Activated T-helper 17 cell treated with anti-CD3 and anti-CD28 coated beads, Interleukin-2, amount 50 U/mL, for 72 hours (primary cell): Measurements from ENCODE around the gene RELL1. TPM values are rescaled to one million over a fixed set of nuclear protein-coding genes. Genes with fewer than 3 reads are reported as not detected.

Source experiments
- ATAC-seq: fragments of 150-1000 bp; cut with Tn5 transposase; replicated peaks from 2 replicates; pipeline ENCODE4 v1.10.0; 2021; ENCODE audit warnings: mild to moderate bottlenecking, moderate library complexity
- H3K27ac Mint-ChIP-seq: one replicate; pipeline ENCODE4 v1.8.0; 2022; ENCODE audit warnings: mixed read lengths
- H3K27me3 Mint-ChIP-seq: one replicate; pipeline ENCODE4 v1.8.0; 2022; ENCODE audit warnings: mixed read lengths
- H3K36me3 Mint-ChIP-seq: one replicate; pipeline ENCODE4 v1.8.0; 2022; ENCODE audit warnings: low read depth, mild to moderate bottlenecking, mixed read lengths
- H3K4me1 Mint-ChIP-seq: one replicate; pipeline ENCODE4 v1.8.0; 2022; ENCODE audit warnings: mixed read lengths
- H3K4me3 Mint-ChIP-seq: one replicate; pipeline ENCODE4 v1.8.0; 2022; ENCODE audit warnings: mild to moderate bottlenecking, mixed read lengths
- H3K9me3 Mint-ChIP-seq: one replicate; pipeline ENCODE4 v1.8.0; 2022; ENCODE audit warnings: mixed read lengths
- total RNA-seq, 2 donors: library from RNA; stranded (reverse); gene quantifications; one replicate each; pipeline ENCODE4 v1.2.3, GENCODE V29; 2022

RELL1 gene
- total RNA-seq, 2 donors from 2014 or later, result 15.5 to 20.8 TPM

GRCh38 chr4:37646247-37646646, 39.9 kb downstream of the RELL1 start:
- Mint-ChIP-seq H3K4me3 (no peak overlapping the region), H3K27ac (peak overlapping the region; percentile 32), H3K9me3 (no peaks in the 10 kb centered on the region), H3K36me3 (peaks cover 64% of the 10 kb centered on the region), H3K27me3 (no peaks in the 10 kb centered on the region), H3K4me1 (peaks cover 4% of the 10 kb centered on the region)
- ATAC-seq, result no peak

GRCh38 chr4:37645736-37646135, 40.4 kb downstream of the RELL1 start:
- Mint-ChIP-seq H3K27me3 (no peaks in the 10 kb centered on the region), H3K4me3 (no peak overlapping the region), H3K9me3 (no peaks in the 10 kb centered on the region), H3K4me1 (peaks cover 4% of the 10 kb centered on the region), H3K36me3 (peaks cover 64% of the 10 kb centered on the region), H3K27ac (peak overlapping the region; percentile 32)
- no peak for ATAC-seq

GRCh38 chr4:37644962-37645361, 41.2 kb downstream of the RELL1 start:
- Mint-ChIP-seq H3K36me3 (peaks cover 64% of the 10 kb centered on the region), H3K4me3 (no peak overlapping the region), H3K27ac (no peak overlapping the region), H3K4me1 (no peaks in the 10 kb centered on the region), H3K27me3 (no peaks in the 10 kb centered on the region), H3K9me3 (no peaks in the 10 kb centered on the region)
- ATAC-seq, result no peak

- peaks cover 51% of the 10 kb centered on the region for H3K36me3 Mint-ChIP-seq
- no peaks in the 10 kb centered on the region for H3K27me3 Mint-ChIP-seq
- peaks cover 4% of the 10 kb centered on the region for H3K4me1 Mint-ChIP-seq
- no peak overlapping the region for H3K27ac Mint-ChIP-seq
- ATAC-seq, result no peak
- no peak overlapping the region for H3K4me3 Mint-ChIP-seq
- no peaks in the 10 kb centered on the region for H3K9me3 Mint-ChIP-seq
Measured at GRCh38 chr4:37641886-37642849, 44.0 kb downstream of the RELL1 start.

- H3K27me3 Mint-ChIP-seq, result no peaks in the 10 kb centered on the region
- peaks cover 4% of the 10 kb centered on the region for H3K4me1 Mint-ChIP-seq
- H3K9me3 Mint-ChIP-seq, result no peaks in the 10 kb centered on the region
- peaks cover 47% of the 10 kb centered on the region for H3K36me3 Mint-ChIP-seq
- ATAC-seq, result no peak
- H3K4me3 Mint-ChIP-seq, result no peak overlapping the region
- H3K27ac Mint-ChIP-seq, result no peak overlapping the region
Measured at GRCh38 chr4:37641352-37641751, 44.8 kb downstream of the RELL1 start.

GRCh38 chr4:37639551-37640285, 46.5 kb downstream of the RELL1 start:
- H3K36me3 Mint-ChIP-seq, result peaks cover 45% of the 10 kb centered on the region
- no peak overlapping the region for H3K27ac Mint-ChIP-seq
- ATAC-seq, result no peak
- peaks cover 4% of the 10 kb centered on the region for H3K4me1 Mint-ChIP-seq
- H3K4me3 Mint-ChIP-seq, result no peak overlapping the region
- H3K27me3 Mint-ChIP-seq, result no peaks in the 10 kb centered on the region
- no peaks in the 10 kb centered on the region for H3K9me3 Mint-ChIP-seq

GRCh38 chr4:37635155-37635554, 51.0 kb downstream of the RELL1 start:
- ATAC-seq, result no peak
- H3K27me3 Mint-ChIP-seq, result no peaks in the 10 kb centered on the region
- H3K36me3 Mint-ChIP-seq, result peaks cover 72% of the 10 kb centered on the region

GRCh38 chr4:37634180-37634579, 52.0 kb downstream of the RELL1 start:
- Mint-ChIP-seq H3K4me3 (no peak overlapping the region), H3K4me1 (peaks cover 4% of the 10 kb centered on the region), H3K27me3 (no peaks in the 10 kb centered on the region), H3K36me3 (peaks cover 81% of the 10 kb centered on the region), H3K27ac (no peak overlapping the region), H3K9me3 (no peaks in the 10 kb centered on the region)
- ATAC-seq, result no peak

More at GRCh38 chr4:37635155-37635554, 51.0 kb downstream of the RELL1 start:
- no peak overlapping the region for H3K27ac Mint-ChIP-seq
- H3K4me1 Mint-ChIP-seq, result peaks cover 8% of the 10 kb centered on the region
- no peak overlapping the region for H3K4me3 Mint-ChIP-seq
- H3K9me3 Mint-ChIP-seq, result no peaks in the 10 kb centered on the region

- H3K4me3 Mint-ChIP-seq, result no peak overlapping the region
- no peak overlapping the region for H3K27ac Mint-ChIP-seq
- H3K9me3 Mint-ChIP-seq, result no peaks in the 10 kb centered on the region
- H3K36me3 Mint-ChIP-seq, result peaks cover 91% of the 10 kb centered on the region
- no peak for ATAC-seq
- H3K27me3 Mint-ChIP-seq, result no peaks in the 10 kb centered on the region
- H3K4me1 Mint-ChIP-seq, result peaks cover 4% of the 10 kb centered on the region
Measured at GRCh38 chr4:37632836-37633235, 53.3 kb downstream of the RELL1 start.

- Mint-ChIP-seq H3K27ac (no peak overlapping the region), H3K9me3 (no peaks in the 10 kb centered on the region), H3K27me3 (no peaks in the 10 kb centered on the region), H3K4me1 (peaks cover 6% of the 10 kb centered on the region), H3K4me3 (no peak overlapping the region), H3K36me3 (peaks cover 93% of the 10 kb centered on the region)
- no peak for ATAC-seq
Measured at GRCh38 chr4:37631551-37631950, 54.6 kb downstream of the RELL1 start.

- Mint-ChIP-seq H3K36me3 (peaks cover 95% of the 10 kb centered on the region), H3K4me3 (no peak overlapping the region), H3K27me3 (no peaks in the 10 kb centered on the region), H3K9me3 (no peaks in the 10 kb centered on the region), H3K27ac (no peak overlapping the region), H3K4me1 (peaks cover 7% of the 10 kb centered on the region)
- ATAC-seq, result no peak
Measured at GRCh38 chr4:37629713-37630112, 56.5 kb downstream of the RELL1 start.

- H3K9me3 Mint-ChIP-seq, result no peaks in the 10 kb centered on the region
- H3K36me3 Mint-ChIP-seq, result peaks cover 91% of the 10 kb centered on the region
- ATAC-seq, result no peak
- no peak overlapping the region for H3K27ac Mint-ChIP-seq
- H3K4me3 Mint-ChIP-seq, result no peak overlapping the region
- peaks cover 7% of the 10 kb centered on the region for H3K4me1 Mint-ChIP-seq
- H3K27me3 Mint-ChIP-seq, result no peaks in the 10 kb centered on the region
Measured at GRCh38 chr4:37628977-37629609, 57.1 kb downstream of the RELL1 start.

- no peak overlapping the region for H3K4me3 Mint-ChIP-seq
- H3K27ac Mint-ChIP-seq, result no peak overlapping the region
- H3K9me3 Mint-ChIP-seq, result no peaks in the 10 kb centered on the region
- H3K4me1 Mint-ChIP-seq, result peaks cover 7% of the 10 kb centered on the region
- no peak for ATAC-seq
- H3K27me3 Mint-ChIP-seq, result no peaks in the 10 kb centered on the region
- H3K36me3 Mint-ChIP-seq, result peaks cover 92% of the 10 kb centered on the region
Measured at GRCh38 chr4:37627263-37627662, 58.9 kb downstream of the RELL1 start.

GRCh38 chr4:37625499-37625898, 60.7 kb downstream of the RELL1 start:
- Mint-ChIP-seq H3K27ac (no peak overlapping the region), H3K36me3 (peaks cover 90% of the 10 kb centered on the region), H3K4me1 (peaks cover 4% of the 10 kb centered on the region)

More at GRCh38 chr4:37625499-37625898, 60.7 kb downstream of the RELL1 start:
- no peak for ATAC-seq
- no peak overlapping the region for H3K4me3 Mint-ChIP-seq
- no peaks in the 10 kb centered on the region for H3K27me3 Mint-ChIP-seq
- H3K9me3 Mint-ChIP-seq, result no peaks in the 10 kb centered on the region
